Activated T-cell treated with anti-CD3 and anti-CD28 coated beads, Interleukin-2, amount 50 U/mL, for 1 hour (primary cell): Measurements from ENCODE around the gene MC2R.

Source experiments
- DNase-seq: peaks from one replicate; pipeline ENCODE4 v3.0.0-alpha.2; 2020

Gene MC2R

DNA sequence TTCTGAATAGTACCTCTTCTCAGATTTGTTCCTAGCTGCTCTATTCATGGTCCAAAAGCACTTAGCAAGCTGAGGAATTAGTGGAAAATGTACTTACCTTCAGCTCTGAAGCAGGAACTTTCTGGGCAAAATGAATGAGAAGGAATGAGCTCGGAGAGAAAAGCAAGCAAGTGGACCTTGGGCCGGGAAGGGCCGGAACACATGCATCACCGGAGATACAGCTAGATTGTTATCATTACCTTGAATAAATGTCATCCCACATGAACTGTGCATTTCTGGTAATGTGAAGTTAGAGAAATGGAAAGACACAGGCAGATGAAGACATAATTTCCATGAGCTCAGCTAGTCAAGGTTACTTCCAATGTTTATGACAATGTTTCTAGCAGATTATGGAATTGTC lies at the start of gene MC2R:
Gene MC2R (minus strand): TSS at position 146 of the 400 bp plus-strand sequence. CDS start 30,018 bp downstream, outside the sequence.
- DNase-seq, result no peak

DNA sequence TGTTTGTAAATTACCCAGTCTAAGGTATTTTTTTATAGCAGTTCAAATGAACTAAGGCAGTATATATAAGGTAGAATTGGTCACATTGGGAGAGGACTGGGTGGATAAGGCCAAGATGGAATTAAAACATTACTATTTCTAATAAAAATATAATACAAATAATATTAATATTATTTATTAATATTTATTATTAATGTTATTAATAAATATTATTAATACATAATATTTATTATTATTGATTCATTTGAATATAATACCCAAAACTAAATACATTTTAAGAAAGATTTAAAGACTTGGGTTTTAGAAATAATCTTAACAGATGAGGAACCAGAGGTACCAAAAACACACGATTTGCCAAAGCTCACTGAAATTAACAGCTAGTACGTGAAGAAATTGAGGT lies 30.5 kb upstream of the MC2R start:
- DNase-seq, result no peak

DNA sequence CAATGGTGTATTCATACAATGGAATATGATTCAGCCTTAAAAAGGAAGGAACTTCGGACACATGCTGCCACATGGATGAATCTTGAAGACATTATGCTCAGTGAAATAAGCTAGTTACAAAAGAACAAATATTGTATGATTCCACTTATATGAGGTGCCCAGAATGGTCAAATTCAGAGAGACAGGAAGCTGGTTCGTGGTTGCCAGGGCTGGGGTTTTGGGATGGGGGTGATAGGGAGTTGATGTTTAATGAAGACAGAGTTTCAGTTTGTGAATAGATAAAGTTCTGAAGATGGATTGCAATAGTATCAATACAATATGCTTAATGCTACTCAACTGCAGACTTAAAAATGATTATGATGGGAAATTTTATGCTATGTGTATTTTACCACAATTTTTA lies 28.0 kb upstream of the MC2R start:
- no peak for DNase-seq

DNA sequence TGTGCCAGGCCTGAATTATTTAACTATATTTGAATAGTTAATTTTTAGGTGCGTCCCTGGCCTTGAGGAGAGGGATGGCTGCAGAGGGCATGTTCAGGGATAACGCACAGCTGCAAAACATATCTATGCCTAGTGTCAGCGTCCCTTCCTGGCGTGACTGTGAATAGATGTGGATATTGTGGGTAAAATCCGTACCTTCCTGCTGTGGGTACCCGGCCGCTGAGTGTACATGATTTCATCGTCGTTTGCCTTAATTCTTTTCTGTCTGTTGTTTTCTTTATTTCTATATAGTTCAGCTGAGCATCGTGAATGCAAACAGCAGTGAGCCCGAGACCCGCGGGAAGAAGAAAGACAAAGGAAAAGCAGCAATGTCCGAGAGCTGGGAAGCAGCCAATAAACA lies 25.0 kb upstream of the MC2R start:
- no peak for DNase-seq

DNA sequence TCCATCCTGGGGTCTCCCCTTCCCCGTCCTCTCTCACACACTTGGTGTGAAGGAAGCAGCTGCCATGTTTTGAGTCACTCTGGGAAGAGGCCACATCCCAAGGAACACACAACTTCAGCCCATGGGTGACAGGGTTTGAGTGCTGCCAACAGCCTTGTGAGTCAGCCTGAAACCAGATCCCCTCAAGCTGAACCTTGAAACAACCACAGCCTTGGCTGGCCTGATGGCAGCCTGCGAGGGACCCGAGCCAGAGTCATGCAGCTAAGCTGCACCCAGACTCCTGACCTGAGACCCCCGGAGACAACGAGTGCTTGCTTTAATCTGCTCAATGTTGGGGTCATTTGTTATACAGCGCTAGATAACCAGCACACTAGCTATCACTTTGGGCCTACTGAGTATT lies 19.3 kb upstream of the MC2R start:
- DNase-seq, result no peak

DNA sequence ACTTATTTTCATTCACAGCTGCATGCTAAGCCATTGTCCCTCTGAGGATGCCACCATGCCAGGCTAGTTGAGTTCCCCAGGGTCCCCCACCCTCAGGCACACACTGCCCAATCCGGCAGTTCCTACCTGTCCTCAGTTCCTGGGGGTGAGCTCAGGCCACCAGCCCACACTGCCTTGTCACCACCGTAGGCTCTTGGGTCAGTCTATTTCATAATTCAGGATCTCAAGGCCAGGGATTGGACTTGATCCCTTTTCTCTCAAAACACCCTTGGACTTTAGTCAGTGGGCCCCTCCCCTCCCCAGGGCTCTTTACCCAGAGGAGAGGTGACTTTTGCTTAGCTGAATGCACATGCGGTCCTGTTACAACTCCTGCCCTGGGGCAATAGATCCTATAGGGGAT lies 18.7 kb upstream of the MC2R start:
- no peak for DNase-seq

DNA sequence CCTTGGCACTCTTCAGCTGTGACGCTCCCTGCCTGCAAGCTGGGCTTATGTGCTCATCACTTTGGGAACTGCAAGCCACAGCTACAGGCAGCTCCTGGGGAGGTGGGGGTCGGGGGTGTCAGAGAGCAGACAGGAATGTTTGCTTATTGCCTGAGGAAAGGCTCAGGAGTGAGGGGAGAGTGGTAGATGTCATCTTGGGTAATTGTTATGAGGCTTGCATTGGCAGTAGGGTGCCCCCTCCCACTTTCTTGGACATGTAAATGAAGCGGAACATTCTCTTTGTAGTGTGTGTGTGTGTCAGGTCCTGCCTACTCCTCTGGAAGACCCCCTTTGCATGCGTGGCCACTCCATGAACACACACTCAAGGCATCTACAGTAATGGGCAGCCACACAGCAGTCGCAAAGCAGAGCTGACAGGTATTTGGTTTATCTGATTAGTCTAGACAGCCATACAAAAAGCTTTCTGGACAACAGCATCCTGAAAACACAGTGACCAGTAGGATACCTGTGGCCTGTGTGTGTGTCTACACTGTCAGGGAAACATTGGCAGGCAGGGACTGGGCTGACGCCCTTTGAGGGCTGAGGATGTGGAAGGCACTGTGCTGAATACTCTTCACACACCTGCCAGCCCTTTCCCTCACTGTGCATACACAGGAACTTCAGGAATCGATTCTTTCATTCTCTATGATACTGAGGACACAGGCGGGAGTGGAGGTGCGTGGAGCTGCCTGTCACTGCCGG lies 17.1 kb upstream of the MC2R start:
- DNase-seq, result no peak

DNA sequence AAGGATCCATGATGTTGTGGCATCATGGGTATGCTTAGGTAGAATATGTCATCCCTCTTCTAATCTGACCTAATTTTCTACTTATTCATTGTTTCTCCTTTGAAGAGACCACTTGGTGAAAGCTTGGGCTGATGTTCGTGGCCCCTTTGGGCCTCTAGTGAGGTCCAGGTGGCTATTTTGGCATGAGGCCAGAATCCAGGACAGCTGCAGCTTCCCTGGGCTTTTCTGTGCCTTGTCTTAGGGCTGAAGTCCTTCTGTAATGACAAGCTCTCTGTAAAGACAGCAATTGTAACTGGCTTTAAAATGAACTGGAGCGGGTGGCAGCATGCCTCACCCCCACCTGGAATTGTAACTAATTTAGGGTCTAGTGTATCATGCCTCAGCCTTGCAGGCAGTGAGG lies 15.6 kb upstream of the MC2R start:
- DNase-seq, result no peak

DNA sequence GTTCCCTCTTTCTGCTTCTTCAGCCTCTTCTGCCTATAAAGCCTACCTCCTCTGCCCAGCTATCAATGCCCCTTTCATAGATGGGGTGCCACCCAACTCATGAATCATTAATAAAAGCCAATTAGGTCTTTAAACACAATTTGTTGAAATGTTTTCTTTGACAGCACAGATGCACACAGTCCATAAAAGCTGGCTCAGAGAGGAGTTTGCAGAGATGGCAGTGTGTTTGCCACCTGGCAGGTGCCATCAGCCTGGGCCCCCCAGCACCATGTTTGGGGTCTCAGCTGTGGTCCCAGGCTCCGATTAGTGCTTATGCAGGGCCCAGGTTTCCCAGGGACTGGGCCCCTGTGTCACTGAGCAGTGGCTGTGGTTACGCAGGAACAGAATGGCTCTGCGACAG lies 7.9 kb upstream of the MC2R start:
- DNase-seq, result no peak

DNA sequence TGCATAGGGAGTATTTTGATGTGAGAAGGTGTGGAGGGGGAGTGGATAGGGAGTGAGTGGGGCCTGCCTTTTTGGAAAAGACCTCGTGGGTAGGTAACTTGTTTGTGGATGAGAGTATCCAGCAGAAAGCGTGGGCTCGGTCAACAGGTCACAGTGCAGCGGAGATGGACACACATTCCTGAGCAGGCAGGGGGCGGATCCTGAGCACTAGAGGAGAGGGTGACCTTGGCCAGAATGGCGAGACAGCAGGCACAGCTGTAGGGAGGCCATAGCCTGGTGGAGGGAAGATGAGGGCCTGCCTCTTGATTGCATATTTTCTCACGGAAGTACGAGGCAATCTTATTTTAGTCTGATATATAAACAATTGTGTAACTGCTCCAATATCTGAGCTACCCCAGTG lies 3.6 kb upstream of the MC2R start:
- DNase-seq, result no peak

DNA sequence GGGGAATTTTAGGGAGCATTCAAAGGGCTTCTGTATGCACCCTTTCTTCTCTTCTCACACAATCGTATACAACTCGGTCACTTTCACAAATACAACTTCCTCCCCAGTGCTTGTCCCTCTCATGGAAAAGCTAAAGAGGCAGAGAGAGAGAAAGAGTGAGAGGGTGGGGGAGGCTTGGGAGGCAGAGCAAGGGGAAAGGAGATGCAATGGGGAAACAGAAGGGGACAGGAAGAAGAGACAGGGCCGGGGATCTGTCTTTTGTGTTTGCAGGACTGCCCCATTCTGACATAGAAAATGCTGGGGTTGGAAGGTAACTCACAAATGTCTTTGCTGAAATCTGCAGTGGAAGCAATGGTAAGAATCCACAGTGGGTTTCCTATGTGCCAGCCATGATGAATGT lies 2.1 kb upstream of the MC2R start:
- no peak for DNase-seq

DNA sequence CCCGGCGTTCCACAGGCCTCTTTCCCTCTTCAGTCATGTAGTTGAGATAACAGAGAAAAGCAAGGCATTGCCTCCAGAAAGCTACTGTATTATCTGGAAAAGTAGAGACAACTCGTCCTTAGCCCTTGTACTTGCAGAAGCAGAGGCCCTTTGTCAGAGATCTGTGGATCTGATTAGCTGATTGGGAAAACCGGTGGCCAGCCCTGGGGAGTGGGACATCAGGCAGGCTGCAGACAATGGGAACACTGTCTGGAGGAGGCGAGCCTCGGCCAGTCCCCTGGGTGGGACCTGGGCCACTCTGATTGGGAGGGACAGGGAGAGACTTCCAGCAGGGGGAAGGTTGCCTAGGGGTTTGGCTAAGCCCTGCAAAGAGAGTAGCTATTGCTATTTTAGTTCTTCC lies 1.2 kb upstream of the MC2R start:
- no peak for DNase-seq

DNA sequence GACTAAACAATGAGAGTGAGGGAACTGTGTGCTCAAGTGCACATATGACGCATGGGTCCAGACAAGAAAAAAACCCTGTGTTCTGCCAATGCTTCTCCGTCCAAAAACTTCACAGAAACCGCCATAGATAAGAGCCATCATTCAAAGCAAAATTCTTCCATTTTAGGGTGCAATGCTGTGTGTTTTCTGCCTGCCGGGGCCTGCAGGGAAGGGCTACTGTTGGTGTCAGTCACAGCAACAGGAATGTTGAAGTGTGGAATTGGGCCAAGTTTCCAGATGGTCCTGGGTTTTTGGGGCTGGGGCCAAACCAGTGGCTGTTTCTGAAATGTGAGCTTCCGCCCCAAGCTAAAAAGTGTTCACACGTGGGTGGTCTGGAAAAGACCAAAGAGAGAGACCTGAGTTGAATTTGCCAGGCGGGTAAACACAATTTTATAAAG lies 677 bp upstream of the MC2R start:
- DNase-seq, result no peak

DNA sequence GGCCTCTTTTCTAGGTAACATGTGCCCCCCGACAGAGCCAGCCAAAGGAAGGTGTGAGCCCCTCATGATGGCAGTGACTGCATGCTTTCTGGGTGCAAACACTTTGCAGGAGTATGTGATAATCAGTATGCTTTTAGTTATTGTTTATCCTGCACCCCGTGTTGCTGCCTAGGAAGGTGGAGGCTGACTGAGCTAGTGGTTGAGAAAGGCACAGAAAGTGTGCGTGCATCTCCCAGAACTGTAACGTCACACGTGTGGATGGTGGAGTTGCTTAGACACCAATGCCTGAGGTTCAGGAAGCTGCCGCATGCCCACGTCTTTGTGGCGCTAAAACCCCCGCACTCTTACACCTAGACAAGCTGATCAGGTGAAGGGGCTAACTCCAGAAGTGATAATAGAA lies 580 bp downstream of the MC2R start:
- DNase-seq, result no peak

DNA sequence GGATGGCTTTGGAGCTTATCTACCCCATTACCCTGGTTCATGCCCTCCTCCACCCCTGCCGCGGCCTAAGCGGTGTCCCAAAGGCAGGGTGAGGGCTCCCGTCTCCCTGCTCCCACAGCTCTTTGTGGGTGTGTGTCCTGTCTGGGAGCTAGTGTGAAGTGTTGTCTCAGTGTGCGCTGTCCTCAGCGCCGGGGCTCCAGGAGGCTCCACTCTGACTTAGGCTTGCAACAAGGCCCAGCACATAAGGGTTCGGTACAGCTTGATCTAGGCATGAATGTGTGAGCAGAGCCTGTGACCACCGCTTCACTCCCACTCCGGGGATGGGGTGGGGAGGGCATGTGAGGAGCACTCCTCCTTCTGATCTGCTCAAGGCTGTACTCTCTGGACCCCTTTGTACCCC lies 1.2 kb downstream of the MC2R start:
- no peak for DNase-seq

DNA sequence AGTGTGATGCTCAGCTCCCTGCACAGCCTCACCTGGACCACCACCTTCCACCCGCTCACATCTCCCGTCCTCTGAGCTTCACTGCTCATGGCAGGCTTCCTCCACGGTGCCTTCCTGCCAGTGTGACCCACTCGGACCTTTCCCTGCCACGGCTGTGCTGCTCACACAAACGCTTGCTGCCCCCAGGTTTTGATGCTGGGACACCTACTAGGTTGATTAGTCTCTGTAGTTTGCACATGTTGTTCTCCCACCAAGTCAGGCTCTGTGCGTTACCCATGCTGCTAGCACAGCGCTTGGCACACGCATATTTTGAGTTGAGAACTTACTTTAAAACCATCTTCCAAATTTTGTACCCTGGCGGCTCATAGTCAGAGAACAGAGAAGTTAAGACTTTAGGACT lies 2.1 kb downstream of the MC2R start:
- no peak for DNase-seq

DNA sequence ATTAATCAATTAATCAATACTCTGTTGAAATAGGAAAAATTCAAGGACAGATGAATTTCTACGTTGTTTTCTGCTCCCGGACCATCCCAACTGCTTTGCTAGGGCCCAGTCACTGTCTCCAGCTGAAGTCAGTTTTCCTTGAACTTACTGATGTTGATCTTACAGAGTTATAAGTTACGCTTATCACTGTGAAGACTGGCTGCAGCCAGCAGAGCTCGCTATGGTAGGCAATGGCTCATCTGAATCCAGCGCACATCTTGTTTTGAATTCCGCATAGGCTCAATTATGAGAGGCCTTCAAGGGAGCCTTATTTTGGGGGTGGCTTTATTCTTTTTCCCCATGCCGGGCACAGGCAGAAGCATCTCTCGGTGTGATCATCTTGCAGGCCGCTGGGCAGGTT lies 2.7 kb downstream of the MC2R start:
- DNase-seq, result no peak

DNA sequence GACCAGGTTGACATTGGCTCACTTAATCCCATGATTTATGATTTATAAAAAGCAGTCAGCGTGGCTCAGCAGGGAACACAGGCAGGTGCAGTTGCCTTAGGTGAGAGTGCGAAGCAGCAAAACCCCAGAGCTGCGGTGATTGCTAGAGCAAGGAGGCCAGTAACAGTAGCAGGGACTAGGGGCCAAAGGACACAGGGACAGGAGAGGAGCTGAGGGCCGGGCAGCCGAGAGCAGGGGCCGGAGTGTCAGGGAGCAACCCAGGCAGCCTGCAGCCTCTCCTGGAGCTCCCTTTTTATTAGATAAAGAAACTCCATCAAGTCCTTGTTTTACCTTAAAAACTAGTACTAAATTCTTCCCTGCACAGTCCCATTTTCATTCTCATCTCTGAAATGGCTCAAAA lies 4.3 kb downstream of the MC2R start:
- DNase-seq, result no peak

DNA sequence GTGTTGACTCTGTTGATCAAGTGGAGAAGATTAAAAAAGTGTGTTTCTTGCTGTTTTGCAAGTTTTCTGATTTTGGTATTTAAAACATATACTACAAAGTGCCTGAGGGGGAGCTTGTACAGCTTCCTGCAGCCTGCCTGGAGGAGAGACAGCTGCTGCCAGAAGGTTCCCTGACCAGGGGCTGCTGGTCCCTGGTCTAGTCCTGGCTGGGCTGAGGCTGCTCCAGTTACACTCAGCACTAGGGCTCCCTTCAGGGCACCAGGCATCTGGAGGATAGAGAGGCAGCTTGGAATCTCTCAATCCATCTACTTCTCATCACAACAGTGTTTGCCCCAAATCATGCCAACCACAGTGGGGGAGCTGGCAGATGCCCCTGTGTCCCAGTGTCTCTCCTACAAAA lies 4.8 kb downstream of the MC2R start:
- no peak for DNase-seq

DNA sequence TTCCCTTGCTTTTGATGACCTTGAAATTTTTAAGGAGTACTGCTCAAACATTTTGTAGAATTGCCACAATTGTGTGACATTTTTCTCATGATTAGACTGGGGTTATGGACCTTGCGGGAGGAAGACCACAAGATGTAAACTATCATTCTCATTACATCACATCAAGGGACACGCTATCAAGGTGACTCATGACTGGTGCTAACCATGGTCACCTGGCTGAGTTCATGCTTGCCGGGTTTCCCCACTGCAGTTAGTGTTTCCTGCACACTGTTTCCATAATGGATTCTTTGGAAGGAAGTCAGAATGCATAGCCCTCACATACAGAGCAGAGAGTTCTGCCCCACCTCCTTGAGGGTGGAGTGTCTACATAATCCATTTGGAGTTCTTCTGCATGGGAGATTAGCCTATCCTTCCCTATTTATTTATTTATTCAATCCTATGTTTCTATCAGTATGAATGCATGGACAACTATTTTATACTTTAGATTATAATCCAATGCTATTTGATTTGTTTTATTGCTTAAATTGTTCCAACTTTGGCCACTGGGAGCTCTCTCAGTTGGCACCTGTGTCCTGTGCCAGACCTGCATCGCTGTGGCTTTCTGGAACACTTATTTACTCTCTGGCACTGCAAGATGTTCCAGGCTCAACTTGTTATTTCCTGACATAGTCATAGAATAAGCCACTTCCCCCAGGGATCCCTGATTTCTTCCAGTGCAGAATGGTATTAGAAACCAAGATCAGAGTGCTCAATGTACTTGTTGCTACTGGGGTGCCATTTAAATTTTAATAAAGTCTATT lies 6.0 kb downstream of the MC2R start:
- DNase-seq, result no peak

DNA sequence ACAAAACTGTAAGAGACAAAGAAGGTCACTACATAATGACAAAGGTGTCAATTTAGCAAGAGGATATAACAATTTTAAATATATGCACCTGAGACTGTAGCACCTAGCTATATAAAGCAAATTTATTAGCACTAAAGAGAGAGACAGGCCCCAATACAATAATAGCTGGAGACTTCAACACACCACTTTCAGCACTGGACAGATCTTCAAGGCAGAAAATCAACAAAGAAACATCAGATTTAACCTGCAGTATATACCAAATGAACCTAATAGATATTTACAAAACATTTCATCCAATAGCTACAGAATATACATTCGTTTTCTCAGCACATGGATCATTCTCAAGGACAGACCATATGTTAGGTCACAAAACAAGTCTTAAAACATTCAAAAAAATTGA lies 14.7 kb downstream of the MC2R start:
- no peak for DNase-seq

DNA sequence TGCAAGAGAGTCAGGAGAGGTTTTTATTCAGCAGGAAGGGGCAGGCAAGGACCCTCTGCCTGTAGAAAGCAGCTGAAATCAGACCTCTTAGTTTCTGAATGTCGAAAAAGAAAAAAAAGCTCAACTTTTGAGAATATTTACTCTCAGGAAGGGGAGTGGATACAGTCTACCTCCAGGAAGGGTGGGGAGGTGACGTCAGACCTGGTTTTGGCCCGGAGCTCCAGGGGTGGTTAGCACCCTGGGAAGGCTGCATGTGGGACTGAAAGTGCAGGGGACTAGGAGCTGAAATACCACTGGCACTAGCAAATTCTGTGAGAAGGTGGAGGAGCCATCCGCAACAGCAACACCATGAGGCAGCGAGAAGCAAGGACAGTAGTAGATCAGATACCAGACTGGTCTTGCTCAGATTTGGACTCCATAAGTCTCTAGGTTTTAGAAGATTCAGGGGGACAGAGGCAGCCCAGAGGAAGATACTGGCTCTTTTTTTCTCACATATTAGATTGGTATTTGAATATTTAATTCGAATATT lies 19.8 kb downstream of the MC2R start:
- no peak for DNase-seq

DNA sequence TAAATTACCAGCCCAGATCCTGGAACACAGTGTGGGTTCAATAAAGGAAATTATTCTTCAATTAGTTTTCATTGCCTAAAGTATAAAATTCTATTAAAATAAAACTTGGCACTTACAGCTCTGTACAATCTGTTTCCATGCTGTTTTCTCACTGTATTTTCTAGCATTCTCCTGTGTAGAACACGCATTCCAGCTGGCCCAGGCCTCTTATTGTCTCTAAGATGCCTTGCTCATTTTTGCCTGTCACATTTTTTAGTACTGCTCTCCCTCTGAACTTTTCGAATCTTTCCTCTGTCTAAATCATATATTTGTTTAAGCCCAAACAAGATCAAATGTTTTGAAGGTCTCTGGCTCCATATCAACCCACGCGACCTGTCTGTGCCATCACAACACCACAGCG lies 20.8 kb downstream of the MC2R start:
- DNase-seq, result no peak

DNA sequence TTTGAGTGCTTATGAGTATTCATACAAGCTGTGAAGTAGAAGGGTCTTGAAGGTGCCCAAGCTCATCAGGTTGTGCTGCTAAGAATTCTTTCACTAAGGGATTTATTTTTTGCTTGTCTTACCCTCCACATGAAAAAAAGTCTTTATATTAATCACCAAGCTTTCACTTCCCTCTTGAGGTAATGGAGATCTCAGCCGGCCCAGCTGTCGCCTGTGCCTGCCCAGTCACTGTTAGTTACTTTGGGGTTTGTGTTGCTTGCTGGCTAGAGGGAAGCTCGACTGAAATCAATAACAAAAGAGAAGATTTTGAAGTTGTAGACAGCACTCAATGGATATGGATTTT lies 21.9 kb downstream of the MC2R start:
- DNase-seq, result no peak

DNA sequence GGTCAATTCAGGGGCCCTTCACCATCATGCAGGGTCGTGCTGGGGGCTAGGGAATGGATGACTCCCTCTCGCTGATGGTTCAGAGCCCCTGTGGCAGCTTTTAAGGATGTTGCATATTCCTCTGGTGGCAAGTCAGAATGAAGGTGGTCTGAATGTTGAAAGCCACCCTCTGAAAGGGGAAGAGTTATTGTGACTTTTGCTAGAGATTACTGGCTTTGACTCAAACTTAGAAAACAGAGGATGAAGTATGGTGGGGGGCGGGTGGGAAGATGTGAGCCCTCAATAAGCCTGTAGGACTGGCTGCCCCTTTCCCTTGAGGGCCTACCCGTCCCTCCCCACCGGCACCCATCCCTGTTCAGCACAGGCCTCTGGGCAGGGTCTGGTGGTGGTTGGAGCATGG lies 23.2 kb downstream of the MC2R start:
- DNase-seq, result no peak
